Measurements from ENCODE around the gene FBLIM1.

DNA sequence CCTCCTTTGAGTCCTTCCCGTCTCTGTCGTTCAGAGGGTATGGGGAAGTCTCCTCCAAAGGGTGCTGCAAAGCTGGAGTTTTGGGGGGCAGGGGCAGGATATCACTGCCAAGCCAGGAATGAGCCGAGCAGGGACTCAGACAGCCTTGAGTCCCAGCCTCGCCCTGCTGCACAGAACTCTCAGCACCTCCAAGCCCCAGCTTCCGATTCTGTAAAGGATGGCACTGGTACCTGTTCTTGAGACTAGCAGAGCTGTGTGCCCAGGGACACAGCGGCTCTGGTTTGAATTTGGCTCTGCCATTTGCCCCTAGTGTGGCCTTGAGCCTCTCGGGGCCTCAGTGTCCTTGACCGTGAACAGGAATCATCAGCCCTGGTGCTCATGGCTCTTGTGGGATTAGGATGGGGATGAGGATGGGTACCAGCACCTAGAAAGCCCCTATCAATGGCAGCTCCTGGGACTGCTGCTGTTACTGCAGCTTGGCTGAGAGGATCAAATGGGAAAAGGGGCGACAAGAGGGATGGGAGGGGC lies 1.5 kb upstream of the FBLIM1 start:
- TF ChIP-seq, protein P1, sequence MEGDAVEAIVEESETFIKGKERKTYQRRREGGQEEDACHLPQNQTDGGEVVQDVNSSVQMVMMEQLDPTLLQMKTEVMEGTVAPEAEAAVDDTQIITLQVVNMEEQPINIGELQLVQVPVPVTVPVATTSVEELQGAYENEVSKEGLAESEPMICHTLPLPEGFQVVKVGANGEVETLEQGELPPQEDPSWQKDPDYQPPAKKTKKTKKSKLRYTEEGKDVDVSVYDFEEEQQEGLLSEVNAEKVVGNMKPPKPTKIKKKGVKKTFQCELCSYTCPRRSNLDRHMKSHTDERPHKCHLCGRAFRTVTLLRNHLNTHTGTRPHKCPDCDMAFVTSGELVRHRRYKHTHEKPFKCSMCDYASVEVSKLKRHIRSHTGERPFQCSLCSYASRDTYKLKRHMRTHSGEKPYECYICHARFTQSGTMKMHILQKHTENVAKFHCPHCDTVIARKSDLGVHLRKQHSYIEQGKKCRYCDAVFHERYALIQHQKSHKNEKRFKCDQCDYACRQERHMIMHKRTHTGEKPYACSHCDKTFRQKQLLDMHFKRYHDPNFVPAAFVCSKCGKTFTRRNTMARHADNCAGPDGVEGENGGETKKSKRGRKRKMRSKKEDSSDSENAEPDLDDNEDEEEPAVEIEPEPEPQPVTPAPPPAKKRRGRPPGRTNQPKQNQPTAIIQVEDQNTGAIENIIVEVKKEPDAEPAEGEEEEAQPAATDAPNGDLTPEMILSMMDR (IDR thresholded peaks at IDR 0.05; ENCODE audit: low read depth, low read length, poor library complexity, severe bottlenecking), result no peak
- TF ChIP-seq EZH2phosphoT487 (IDR thresholded peaks at IDR 0.05; ENCODE audit: borderline replicate concordance, low read length), result no peak; the same call in 1 of the 2 replicates
